Keratinocyte (primary cell): ENCODE results near the gene MAP6D1.

Experiments
- EZH2 ChIP-seq: IDR thresholded peaks from one replicate; pipeline ENCODE4 v1.6.1; 2012; ENCODE audit warnings: inconsistent platforms, mild to moderate bottlenecking, low read length, moderate library complexity
- TF ChIP-seq, protein P1 (sequence below), 3 experiments: IDR thresholded peaks in 1 of 3; conservative IDR thresholded peaks in 1 of 3; optimal IDR thresholded peaks in 1 of 3; 2 replicates in 2 of 3; 3 replicates in 1 of 3; pipeline versions ENCODE3 to v1.5.1; 2011; ENCODE audit warnings: low read length in 3 of 3, mild to moderate bottlenecking in 3 of 3, moderate library complexity in 2 of 3, control low read depth in 1 of 3, inconsistent platforms in 1 of 3; ENCODE audit not compliant: insufficient read depth in 2 of 3; ENCODE audit errors: extremely low read depth in 1 of 3

- TF ChIP-seq, protein P1, sequence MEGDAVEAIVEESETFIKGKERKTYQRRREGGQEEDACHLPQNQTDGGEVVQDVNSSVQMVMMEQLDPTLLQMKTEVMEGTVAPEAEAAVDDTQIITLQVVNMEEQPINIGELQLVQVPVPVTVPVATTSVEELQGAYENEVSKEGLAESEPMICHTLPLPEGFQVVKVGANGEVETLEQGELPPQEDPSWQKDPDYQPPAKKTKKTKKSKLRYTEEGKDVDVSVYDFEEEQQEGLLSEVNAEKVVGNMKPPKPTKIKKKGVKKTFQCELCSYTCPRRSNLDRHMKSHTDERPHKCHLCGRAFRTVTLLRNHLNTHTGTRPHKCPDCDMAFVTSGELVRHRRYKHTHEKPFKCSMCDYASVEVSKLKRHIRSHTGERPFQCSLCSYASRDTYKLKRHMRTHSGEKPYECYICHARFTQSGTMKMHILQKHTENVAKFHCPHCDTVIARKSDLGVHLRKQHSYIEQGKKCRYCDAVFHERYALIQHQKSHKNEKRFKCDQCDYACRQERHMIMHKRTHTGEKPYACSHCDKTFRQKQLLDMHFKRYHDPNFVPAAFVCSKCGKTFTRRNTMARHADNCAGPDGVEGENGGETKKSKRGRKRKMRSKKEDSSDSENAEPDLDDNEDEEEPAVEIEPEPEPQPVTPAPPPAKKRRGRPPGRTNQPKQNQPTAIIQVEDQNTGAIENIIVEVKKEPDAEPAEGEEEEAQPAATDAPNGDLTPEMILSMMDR (optimal IDR thresholded peaks at IDR 0.05 in 1 of 3, IDR thresholded peaks at IDR 0.05 in 1 of 3, conservative IDR thresholded peaks at IDR 0.05 in 1 of 3; ENCODE audit: extremely low read depth in 1 of 3, insufficient read depth in 2 of 3, low read length in 3 of 3), result no peak
- TF ChIP-seq EZH2, result no peak
Measured at GRCh38 chr3:183862610-183863009, 37.2 kb upstream of the MAP6D1 start.
